Thyroid gland (tissue), 4 donors: ENCODE data around the gene FTL.

Source experiments
- POLR2A ChIP-seq, 2 donors: fragments of 450-650 bp; IDR thresholded peaks; one replicate each; pipeline ENCODE4 v1.6.1; 2017; ENCODE audit warnings: antibody characterized with exemption in 2 of 2, mild to moderate bottlenecking in 2 of 2, moderate library complexity in 1 of 2
- TF ChIP-seq, protein P1 (sequence below), 6 experiments: fragments of 200-600 bp in 3 of 6; fragments of 450-650 bp in 3 of 6; sonication (generic) in 3 of 6; IDR thresholded peaks; one replicate each; pipeline ENCODE4 v1.5.1; 2016 to 2019; ENCODE audit warnings: antibody characterized with exemption in 6 of 6, mild to moderate bottlenecking in 2 of 6, inconsistent platforms in 1 of 6, moderate library complexity in 1 of 6

DNA sequence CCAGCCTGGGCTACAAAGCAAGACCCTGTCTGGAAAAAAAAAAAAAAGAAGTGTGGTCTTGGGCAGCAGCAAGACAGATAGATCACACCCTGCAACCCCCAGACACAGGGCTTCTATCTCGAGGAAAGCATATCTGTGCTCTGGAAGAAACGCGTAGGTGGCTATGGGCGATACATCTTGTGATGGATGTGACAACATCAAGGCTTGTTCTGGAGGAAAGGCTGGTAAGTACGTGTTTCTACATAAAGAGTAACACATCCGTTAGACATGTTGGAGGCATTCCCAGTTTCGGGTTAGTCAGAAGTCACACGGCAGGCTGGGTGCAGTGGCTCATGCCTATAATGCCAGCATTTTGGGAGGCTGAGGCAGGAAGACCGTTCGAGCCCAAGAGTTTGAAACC is 38.2 kb upstream of the FTL start:
- no peak for TF ChIP-seq POLR2A (IDR thresholded peaks at IDR 0.05)
- TF ChIP-seq, protein P1, sequence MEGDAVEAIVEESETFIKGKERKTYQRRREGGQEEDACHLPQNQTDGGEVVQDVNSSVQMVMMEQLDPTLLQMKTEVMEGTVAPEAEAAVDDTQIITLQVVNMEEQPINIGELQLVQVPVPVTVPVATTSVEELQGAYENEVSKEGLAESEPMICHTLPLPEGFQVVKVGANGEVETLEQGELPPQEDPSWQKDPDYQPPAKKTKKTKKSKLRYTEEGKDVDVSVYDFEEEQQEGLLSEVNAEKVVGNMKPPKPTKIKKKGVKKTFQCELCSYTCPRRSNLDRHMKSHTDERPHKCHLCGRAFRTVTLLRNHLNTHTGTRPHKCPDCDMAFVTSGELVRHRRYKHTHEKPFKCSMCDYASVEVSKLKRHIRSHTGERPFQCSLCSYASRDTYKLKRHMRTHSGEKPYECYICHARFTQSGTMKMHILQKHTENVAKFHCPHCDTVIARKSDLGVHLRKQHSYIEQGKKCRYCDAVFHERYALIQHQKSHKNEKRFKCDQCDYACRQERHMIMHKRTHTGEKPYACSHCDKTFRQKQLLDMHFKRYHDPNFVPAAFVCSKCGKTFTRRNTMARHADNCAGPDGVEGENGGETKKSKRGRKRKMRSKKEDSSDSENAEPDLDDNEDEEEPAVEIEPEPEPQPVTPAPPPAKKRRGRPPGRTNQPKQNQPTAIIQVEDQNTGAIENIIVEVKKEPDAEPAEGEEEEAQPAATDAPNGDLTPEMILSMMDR (IDR thresholded peaks at IDR 0.05) = no peak
